Fibroblast of pulmonary artery (primary cell): ENCODE results near the gene SNRNP200.
A peak's percentile ranks its signal among the peaks of the same experiment; 100 is the strongest.

Source experiments
- DNase-seq: peaks from one replicate; pipeline ENCODE4 v3.0.0-alpha.2; 2010; ENCODE audit warnings: low read depth
- H3K4me3 ChIP-seq: replicated peaks from 2 replicates; pipeline ENCODE4 v1.5.1; 2011; ENCODE audit warnings: low read depth, mild to moderate bottlenecking, control low read depth, low read length, moderate library complexity
- CTCF ChIP-seq: IDR thresholded peaks from 2 replicates; pipeline ENCODE4 v1.5.1; 2011; ENCODE audit warnings: mild to moderate bottlenecking, control low read depth, low read length, inconsistent platforms; ENCODE audit errors: missing control alignments

SNRNP200 gene

GRCh38 chr2:96245609-96246390 is 59.5 kb downstream of the SNRNP200 start:
- DNase-seq = peak; percentile 81
- no peak for TF ChIP-seq CTCF
- no peak overlapping the region for H3K4me3 ChIP-seq

- DNase-seq = no peak
- H3K4me3 ChIP-seq = no peak overlapping the region
- TF ChIP-seq CTCF = no peak
These were observed 61.5 kb downstream of the SNRNP200 start for GRCh38 chr2:96243843-96244242.

- peak; percentile 90 for DNase-seq
- H3K4me3 ChIP-seq = no peak overlapping the region
- no peak for TF ChIP-seq CTCF
These were observed 63.3 kb downstream of the SNRNP200 start for GRCh38 chr2:96241900-96242611.

- no peak for TF ChIP-seq CTCF
- H3K4me3 ChIP-seq = no peak overlapping the region
- DNase-seq = no peak
These were observed 64.1 kb downstream of the SNRNP200 start for GRCh38 chr2:96241227-96241626.

- DNase-seq = no peak
- H3K4me3 ChIP-seq = no peak overlapping the region
- no peak for TF ChIP-seq CTCF
These were observed 64.9 kb downstream of the SNRNP200 start for GRCh38 chr2:96240341-96241038.

DNA sequence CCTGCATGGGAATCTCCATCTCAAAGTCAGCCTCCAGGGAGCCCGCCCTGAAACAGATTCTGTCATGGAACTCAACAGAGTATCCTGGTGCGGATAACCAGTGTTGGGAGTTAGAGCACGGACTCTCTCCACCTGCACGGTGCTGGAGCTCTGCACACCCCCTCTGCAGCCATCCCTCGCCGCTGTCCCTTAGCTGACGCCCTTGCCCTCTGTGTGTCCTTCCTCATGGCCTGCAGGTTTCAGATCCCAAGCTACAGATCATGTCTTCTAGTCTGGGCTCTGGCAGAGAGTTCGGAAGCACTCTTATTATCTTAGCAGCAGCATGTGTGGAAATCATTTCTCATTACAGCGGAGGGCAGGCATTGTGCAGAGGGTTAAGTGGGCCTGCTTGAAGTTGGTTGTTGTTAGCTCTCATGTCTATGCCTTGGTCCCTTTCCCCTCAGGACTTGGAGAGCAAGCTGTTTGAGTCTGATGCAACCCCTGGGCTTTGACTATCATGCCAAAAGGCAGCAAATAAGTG is 65.5 kb downstream of the SNRNP200 start:
- TF ChIP-seq CTCF = no peak
- DNase-seq = no peak
- no peak overlapping the region for H3K4me3 ChIP-seq
